ENCODE results near the gene CLEC4D. TPM values are rescaled to one million over a fixed set of nuclear protein-coding genes. Genes with fewer than 3 reads are reported as not detected.

The CLEC4D gene
- polyA plus RNA-seq, 2 of the 4 experiments (the other 2 are of a cell fraction): not detected

DNA sequence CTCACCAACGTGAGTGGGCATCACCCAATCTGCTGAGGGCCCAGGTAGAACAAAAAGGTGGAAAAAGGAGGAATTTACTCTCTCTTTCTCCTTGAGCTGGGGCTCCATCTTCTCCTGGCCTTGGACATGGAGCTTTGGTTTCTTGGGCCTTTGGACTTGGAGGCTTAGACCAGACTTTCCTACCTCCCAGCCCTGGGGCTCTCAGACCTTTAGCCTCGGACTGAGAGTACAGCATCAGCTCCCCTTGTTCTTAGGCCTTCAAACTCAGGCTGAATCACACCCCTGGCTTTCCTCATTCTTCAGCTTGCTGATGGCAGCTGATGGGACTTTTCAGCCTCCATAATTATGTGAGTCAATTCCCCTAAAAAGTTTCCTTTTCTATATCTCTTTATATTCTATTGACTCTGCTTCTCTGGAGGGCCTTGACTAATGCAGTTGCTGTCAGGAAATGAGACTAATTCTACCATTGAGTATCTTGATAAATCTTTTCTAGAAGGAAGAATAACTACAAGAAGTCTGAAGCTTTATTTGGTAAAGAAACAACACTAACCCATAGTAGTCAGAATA, 43.3 kb downstream of the CLEC4D start:
- Histone ChIP-seq H3K27ac (no peak overlapping the region), H3K4me3 (no peak overlapping the region), H3K4me1 (no peaks in the 10 kb centered on the region), H3K9me3 (no peaks in the 10 kb centered on the region), H3K4me2 (no peak overlapping the region)
- 15% methylated on average over 2 of the region's 2 CpGs for WGBS (ENCODE audit: missing lambda C conversion rate)
- ChIA-PET POLR2A (no interaction called here), CTCF (interaction anchor here (0.6 to 3.7 kb wide), 2 partner anchors 12 to 55 kb away, joined by 3 to 24 read pairs; no protein-coding TSS in a partner anchor)
- FAIRE-seq: no peak
- TF ChIP-seq, protein P1, sequence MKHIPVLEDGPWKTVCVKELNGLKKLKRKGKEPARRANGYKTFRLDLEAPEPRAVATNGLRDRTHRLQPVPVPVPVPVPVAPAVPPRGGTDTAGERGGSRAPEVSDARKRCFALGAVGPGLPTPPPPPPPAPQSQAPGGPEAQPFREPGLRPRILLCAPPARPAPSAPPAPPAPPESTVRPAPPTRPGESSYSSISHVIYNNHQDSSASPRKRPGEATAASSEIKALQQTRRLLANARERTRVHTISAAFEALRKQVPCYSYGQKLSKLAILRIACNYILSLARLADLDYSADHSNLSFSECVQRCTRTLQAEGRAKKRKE (CRISPR knock-in tag; IDR thresholded peaks at IDR 0.05; ENCODE audit: low read depth): no peak
- no peak for TF ChIP-seq EHMT2 (IDR thresholded peaks at IDR 0.05; ENCODE audit: low read depth)
- TF ChIP-seq MAZ (IDR thresholded peaks at IDR 0.05; ENCODE audit: borderline replicate concordance, low read depth, low read length): no peak
- TF ChIP-seq FOXS1 (CRISPR knock-in tag; IDR thresholded peaks at IDR 0.05): no peak
- no peak for TF ChIP-seq KDM5A (IDR thresholded peaks at IDR 0.05)
- no peak for TF ChIP-seq JUN (IDR thresholded peaks at IDR 0.05)
- no peak for TF ChIP-seq ZC3H11A (IDR thresholded peaks at IDR 0.05)
- TF ChIP-seq, protein P2, sequence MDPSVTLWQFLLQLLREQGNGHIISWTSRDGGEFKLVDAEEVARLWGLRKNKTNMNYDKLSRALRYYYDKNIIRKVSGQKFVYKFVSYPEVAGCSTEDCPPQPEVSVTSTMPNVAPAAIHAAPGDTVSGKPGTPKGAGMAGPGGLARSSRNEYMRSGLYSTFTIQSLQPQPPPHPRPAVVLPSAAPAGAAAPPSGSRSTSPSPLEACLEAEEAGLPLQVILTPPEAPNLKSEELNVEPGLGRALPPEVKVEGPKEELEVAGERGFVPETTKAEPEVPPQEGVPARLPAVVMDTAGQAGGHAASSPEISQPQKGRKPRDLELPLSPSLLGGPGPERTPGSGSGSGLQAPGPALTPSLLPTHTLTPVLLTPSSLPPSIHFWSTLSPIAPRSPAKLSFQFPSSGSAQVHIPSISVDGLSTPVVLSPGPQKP (IDR thresholded peaks at IDR 0.05; ENCODE audit: low read depth, low read length): no peak
- TF ChIP-seq CEBPB (IDR thresholded peaks at IDR 0.05): no peak
- DNase-seq (ENCODE audit: low read depth in 1 of 2, low spot score in 1 of 2): no peak
- no peak for ATAC-seq

DNA sequence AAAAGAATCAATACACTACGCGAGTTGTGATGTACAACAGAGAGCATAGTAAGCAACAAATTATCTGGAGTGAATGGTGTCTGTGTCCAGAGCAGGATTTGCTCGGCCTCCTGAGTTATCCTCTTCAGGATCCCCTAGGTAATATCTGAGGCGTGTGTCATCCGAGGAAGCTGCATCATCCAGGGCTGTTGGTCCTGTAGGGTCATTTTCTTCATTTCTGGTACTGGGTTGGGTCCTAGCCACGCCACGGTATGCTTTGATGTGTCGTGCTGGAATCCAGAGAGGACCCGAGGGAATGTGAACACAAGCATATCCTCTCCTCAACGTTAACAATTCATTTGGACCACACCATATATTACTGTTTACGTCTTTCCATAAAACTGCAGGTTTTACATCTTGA, 46.4 kb downstream of the CLEC4D start:
- ChIA-PET CTCF (interaction anchor here (1.2 kb wide), 1 partner anchor 16 kb away, joined by 6 read pairs; no protein-coding TSS in a partner anchor), POLR2A (interaction anchor here (0.5 kb wide), 1 partner anchor 74 kb away, joined by 3 read pairs; no protein-coding TSS in a partner anchor)
- no peak overlapping the region for H3K27ac ChIP-seq
- TF ChIP-seq FOSL2 (IDR thresholded peaks at IDR 0.05) (no peak), FOSL2 (CRISPR knock-in tag; IDR thresholded peaks at IDR 0.05) (no peak), SMC3 (IDR thresholded peaks at IDR 0.05) (no peak), JUNB (IDR thresholded peaks at IDR 0.05) (no peak), CHD4 (IDR thresholded peaks at IDR 0.05; ENCODE audit: borderline replicate concordance) (no peak), KDM1A (IDR thresholded peaks at IDR 0.05; ENCODE audit: low read depth) (no peak), ESRRA (IDR thresholded peaks at IDR 0.05; ENCODE audit: borderline replicate concordance, low read length) (no peak), TP53 (CRISPR knock-in tag; IDR thresholded peaks at IDR 0.05) (no peak), RARB (CRISPR knock-in tag; IDR thresholded peaks at IDR 0.05) (no peak)
- TF ChIP-seq, protein P3, sequence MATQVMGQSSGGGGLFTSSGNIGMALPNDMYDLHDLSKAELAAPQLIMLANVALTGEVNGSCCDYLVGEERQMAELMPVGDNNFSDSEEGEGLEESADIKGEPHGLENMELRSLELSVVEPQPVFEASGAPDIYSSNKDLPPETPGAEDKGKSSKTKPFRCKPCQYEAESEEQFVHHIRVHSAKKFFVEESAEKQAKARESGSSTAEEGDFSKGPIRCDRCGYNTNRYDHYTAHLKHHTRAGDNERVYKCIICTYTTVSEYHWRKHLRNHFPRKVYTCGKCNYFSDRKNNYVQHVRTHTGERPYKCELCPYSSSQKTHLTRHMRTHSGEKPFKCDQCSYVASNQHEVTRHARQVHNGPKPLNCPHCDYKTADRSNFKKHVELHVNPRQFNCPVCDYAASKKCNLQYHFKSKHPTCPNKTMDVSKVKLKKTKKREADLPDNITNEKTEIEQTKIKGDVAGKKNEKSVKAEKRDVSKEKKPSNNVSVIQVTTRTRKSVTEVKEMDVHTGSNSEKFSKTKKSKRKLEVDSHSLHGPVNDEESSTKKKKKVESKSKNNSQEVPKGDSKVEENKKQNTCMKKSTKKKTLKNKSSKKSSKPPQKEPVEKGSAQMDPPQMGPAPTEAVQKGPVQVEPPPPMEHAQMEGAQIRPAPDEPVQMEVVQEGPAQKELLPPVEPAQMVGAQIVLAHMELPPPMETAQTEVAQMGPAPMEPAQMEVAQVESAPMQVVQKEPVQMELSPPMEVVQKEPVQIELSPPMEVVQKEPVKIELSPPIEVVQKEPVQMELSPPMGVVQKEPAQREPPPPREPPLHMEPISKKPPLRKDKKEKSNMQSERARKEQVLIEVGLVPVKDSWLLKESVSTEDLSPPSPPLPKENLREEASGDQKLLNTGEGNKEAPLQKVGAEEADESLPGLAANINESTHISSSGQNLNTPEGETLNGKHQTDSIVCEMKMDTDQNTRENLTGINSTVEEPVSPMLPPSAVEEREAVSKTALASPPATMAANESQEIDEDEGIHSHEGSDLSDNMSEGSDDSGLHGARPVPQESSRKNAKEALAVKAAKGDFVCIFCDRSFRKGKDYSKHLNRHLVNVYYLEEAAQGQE (IDR thresholded peaks at IDR 0.05): no peak
- TF ChIP-seq, protein P2 (IDR thresholded peaks at IDR 0.05; ENCODE audit: low read depth, low read length): no peak
- ATAC-seq: no peak
- FAIRE-seq: no peak
- peaks cover 2% of the 10 kb centered on the region; the same call in 1 of the 3 replicates for H3K9me3 ChIP-seq
- no peak for DNase-seq (ENCODE audit: low read depth in 1 of 2, low spot score in 1 of 2)
- H3K4me3 ChIP-seq: no peak overlapping the region
- H3K4me1 ChIP-seq: no peaks in the 10 kb centered on the region
- WGBS (ENCODE audit: missing lambda C conversion rate): 41% methylated on average over 11 of the region's 11 CpGs
- no peak overlapping the region for H3K4me2 ChIP-seq
